GM18508 (cell line): ENCODE measurements around the gene SLC9A9.
"Not testable (repeated sequence)": the region's sequence is repeated elsewhere in the genome, so short reads cannot be mapped to it uniquely, and the experiment has no call there.

ENCODE experiments used
- ATAC-seq: cut with Tn5 transposase; IDR thresholded peaks from one replicate; pipeline ENCODE4 v1.9.1; 2021; ENCODE audit warnings: moderate number of reproducible peaks; ENCODE audit not compliant: insufficient read depth, unreplicated experiment

Gene SLC9A9

DNA sequence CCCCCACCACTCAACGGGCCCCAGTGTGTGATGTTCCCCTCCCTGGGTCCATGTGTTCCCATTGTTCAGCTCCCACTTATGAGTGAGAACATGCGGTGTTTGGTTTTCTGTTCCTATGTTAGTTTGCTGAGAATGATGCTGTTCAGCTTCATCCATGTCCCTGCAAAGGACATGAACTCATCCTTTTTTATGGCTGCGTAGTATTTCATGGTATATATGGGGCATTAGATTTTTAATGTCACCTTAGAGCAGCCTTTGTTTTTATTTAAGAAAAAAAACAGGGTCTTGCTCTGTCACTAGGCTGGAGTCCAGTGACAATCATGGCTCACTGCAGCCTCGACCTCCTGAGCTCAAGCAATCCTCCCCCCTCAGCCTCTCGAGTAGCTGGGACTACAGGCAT, 568.7 kb downstream of the SLC9A9 start:
- not testable (repeated sequence) for ATAC-seq

DNA sequence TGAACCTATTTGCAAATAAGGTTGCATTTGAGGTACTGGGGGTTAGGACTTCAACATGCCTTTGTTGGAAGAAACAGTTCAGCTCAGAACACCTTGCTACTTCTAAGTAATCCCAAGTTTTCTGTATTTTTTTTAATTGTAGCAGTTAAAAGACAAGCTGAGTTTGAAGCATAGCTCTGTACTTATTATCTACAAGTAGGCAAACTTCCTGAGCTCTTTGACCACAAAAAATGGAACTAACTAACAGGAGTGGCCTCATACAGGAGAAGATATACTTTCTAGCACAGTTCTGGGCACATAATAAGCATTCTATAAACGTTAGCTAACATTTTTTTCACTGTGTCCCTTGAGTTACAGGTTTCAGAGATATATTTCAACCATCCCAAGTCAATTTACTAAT, 569.5 kb downstream of the SLC9A9 start:
- ATAC-seq, result no peak

- ATAC-seq, result no peak
Observed at GRCh38 chr3:143277531-143277930, 570.7 kb downstream of the SLC9A9 start.

DNA sequence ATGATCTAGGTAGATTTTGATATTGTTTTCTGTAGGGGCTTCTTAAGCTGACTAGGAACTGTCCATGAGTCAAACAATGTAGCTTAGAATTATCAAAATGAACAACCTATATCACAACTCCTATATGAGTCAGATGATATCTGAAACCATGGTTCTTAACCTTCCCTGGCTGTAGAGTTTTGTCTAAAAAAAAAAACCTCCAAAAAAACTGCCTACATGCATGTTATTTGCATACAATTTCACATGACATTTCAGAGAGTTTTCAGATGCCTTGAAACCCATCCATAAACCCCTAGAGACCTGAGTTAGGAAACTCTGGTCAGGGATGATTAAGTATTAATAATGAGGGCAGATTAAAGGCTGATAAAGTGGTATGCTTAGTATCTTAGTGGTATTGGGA, 571.7 kb downstream of the SLC9A9 start:
- ATAC-seq, result peak; percentile 58

DNA sequence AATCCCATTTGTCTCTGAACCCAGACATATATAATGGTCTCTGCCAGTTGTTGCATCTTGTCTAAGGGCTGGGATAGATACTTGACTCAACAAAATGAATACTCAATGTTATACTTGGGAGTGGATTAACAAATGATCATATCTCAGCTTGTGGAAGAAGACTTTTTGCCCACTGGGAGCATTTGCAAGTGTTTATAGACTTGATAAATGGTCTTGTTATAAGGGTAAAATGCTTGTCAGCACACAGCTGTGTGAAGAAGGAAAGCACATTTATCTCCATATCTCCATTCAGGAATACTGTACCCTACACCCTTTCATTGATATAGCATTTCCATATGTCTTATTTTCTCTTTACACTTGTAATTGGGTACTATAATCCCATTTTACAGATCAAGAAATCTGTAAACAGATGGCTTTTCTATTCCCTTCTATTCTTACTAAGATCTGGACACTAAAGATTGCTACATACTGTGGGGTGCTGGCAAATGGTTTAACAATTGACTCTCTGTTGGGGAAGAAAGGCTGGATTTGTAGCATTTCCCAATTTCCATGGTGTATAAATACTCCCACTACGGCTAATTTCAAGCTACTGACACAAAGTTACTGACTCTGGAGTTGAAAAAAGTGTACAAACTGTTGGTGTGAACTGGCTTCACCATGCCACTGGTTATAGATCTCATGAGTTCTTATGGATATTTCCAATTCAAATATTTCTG, 574.1 kb downstream of the SLC9A9 start:
- no peak for ATAC-seq

DNA sequence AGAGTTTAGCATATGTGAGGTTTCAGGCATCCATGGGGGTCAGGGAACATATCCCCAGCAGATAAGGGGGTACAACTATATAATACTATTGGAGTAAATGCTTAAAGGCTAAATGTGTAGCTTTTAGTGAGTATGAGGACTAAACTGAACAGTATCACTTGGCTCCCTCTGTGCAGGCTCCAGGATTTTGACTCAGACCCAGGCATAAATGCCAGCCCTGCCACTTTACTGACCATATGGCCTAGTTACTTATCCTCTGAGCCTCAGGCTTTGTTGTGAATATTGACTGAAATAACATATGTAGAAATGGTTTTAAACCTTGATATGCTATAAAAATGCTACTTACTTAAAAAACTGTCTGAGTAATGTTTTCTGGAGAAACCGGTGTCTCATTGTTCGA, 577.1 kb downstream of the SLC9A9 start:
- no peak for ATAC-seq

DNA sequence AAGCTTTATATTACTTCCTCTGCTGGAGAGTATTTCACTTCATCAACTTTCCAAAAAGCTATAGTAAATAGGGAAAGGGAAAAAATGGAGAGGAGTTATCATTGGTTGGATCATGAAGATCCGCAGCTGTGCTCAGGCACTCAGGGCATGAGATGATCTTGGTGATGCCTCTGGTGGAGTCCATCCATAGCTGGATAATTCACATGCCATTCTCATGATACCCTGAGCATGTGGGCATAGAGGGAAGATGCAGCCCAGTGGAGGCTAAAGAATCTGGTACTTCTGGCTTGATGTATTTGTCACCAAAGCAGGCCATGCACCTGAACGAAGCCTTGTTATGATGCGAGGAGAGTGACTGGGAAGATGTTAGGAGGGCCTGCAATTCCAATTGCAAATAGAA, 578.5 kb downstream of the SLC9A9 start:
- no peak for ATAC-seq

GRCh38 chr3:143267989-143268388, 580.3 kb downstream of the SLC9A9 start:
- ATAC-seq, result no peak

DNA sequence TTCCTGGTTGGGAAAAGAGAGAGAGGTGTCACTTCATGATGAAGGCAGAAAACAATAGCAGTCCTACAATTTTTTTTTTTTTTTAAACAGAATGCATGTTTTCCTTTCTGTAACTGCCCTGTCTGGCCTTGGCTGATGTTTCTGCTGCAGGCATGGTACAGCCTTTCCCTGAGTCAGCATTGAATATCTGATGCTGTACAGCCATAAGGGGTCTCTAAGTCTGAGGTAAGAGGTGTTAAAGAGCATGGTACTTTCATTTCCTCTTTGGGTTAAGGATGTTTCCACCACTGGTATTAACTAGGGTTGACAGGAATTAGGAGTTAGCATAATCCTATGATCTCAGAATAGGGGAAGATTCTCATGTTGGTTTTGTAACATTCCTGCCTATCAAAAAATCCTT, 581.3 kb downstream of the SLC9A9 start:
- ATAC-seq, result peak; percentile 76

DNA sequence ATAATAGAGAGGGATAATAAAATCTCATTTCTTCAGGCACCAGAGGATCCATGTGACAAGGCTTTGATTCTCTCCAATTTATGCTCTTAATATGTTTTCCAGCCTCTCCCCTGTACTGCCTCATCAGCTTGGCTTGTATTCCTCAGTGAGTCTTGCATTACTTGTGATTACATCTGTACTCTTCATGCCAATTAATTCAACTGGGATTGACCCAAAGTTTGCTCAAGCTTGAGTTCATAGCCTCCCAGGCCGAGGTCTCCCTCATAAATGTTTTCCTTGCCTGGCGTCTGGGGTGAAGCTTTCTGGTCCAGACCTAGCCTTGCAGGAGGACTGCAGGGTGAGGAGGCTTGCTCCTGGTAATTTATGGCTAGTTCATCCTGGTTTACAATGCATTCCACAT, 581.8 kb downstream of the SLC9A9 start:
- no peak for ATAC-seq

DNA sequence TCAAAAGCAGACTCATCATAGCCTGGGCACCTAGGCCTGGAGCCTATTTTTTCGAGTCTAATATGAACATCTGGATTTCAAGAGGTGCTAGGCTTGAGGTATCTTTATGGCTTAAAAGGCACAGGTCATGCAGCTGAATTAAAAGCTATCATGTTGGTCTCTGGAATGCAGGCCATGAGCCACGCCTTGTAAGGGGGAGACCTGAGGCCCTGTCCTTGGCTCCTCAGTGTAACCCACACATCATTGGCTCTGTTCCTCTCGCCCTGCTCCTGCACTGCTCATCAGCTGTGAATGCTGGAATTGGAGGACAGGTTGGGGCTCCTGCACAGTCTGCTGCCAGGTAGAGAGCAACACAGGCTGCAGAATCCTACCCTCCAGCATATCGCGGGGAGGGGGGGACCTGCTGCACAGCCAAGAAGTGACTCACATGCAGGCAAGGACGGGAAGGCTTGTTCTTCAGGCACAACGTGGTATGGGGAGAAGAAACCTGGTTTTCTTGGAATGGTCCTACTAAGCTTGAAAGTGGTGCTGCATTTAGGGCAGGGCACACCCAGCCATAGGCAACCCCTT, 582.7 kb downstream of the SLC9A9 start:
- no peak for ATAC-seq

GRCh38 chr3:143263852-143264513, 584.3 kb downstream of the SLC9A9 start:
- ATAC-seq, result peak; percentile 39

DNA sequence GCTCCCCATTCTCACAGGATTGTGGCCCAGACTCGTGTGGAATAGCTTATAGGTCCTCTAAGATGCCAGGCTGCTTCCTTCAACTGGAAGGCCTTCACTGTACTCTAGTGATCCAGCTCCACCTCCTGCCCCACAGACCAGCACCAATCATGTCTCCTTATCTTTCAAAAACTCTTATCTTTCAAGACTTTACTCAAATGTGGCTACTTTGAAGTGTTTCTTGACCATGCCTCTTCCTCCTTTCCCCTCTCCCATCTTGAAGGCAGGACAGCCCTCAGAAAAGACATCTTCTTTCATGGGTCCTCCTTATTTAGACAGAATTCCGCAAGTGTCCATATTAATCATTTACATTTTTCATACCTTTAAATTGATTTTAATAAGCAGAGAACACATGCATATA, 586.4 kb downstream of the SLC9A9 start:
- no peak for ATAC-seq

- no peak for ATAC-seq
Observed at GRCh38 chr3:143258692-143259091, 589.6 kb downstream of the SLC9A9 start.

GRCh38 chr3:143256416-143256815, 591.9 kb downstream of the SLC9A9 start:
- no peak for ATAC-seq

- no peak for ATAC-seq
Observed at GRCh38 chr3:143255739-143256138, 592.5 kb downstream of the SLC9A9 start.

DNA sequence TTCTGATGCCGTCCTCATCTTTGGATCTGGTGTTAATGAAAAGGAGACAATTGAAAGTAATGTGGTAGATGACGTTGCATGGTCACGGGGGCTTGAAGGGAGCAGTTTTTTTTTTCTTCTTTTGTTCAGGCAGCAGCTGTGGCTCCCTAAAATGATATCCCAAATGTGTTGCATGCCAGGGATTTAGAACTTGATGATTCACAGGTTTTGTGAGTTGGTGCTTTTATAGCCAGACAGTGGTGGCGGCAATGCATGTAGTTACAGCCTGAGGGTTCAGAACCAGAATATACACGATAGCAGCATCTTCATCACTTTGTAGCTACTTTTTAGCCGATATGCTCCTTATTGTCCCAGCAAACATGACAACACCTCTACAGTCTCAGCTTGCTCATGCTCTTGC, 595.3 kb downstream of the SLC9A9 start:
- ATAC-seq, result no peak

GRCh38 chr3:143249014-143249413, 599.3 kb downstream of the SLC9A9 start:
- no peak for ATAC-seq

GRCh38 chr3:143247073-143247472, 601.2 kb downstream of the SLC9A9 start:
- no peak for ATAC-seq

GRCh38 chr3:143245692-143246091, 602.6 kb downstream of the SLC9A9 start:
- ATAC-seq, result no peak

DNA sequence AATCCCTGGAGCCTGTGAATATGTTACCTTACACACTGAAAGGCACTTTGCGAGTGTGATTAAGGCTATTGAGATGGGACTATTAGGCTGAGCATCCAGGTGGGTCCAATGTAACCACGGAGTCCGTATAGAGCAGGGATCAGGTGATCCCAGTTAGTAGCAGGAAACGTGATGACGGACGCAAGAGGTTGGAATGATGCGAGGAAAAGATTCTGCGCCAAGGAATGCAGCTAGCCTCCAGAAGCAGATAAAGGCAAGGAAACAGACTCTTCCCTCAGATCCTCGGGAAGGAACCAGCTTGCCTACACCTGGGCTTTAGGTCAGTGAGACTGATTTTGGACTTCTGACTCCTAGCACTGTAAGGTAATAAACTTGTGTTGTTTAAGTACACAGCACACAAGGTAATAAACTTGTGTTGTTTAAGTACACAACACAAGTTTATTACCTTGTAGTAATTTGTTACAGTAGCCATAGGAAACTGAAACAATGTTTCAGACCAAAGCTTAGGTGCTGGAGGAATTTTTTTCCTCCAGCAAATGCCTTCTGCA, 603.7 kb downstream of the SLC9A9 start:
- no peak for ATAC-seq
